ENCODE data around the gene ZNF808. TPM values are rescaled to one million over a fixed set of nuclear protein-coding genes. Genes with fewer than 3 reads are reported as not detected.
"Not testable (repeated sequence)": the region's sequence is repeated elsewhere in the genome, so short reads cannot be mapped to it uniquely, and the experiment has no call there.

Gene ZNF808
- polyA plus RNA-seq, 1 of the 3 experiments (the other 2 are of a cell fraction) = 3.3 TPM

DNA sequence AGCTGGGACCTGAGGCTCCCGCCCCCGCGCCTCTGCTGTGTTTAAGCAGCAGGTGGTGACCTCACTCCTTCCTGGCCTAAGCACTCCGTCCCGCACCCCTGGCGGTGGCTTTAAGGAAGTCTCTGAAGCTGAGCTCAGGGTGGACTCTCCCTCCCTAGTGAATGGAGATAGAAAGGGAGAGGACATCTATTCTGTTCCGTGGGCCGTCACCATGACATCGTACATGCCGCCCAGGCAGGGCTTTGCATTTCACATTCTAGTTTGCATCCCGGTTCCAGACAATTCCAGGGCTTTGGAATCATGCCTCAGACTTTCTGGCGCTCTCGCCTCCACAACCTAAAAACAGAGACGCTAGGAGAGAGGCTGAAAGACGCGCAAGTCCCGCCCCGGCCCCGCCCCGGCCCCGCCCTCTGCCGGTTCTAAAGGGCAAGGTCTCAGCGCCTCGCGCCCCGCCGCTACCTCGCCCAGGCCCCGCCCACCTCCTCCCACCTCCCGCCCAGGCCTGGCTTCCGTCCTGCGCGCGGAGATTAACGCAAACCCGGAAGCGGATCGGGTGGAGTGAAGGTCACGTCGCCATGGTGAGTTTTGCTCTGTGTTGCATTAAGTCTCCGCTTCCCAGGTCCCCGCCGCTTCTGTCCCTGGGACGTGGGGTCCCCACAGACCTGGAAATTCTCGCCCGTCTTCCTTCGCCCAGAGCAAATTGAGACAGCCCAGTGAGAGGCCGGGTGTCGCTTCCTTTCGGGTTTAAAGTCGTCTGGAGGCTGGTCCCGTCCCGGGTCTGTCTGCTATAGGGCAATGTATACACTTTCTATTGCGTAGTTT is at the start of gene ZNF808 (continued):
- TF ChIP-seq, protein P1, sequence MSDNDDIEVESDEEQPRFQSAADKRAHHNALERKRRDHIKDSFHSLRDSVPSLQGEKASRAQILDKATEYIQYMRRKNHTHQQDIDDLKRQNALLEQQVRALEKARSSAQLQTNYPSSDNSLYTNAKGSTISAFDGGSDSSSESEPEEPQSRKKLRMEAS (IDR thresholded peaks at IDR 0.05; ENCODE audit: low read depth) = peak; percentile 7
- peak; percentile 46 for TF ChIP-seq RAD21 (IDR thresholded peaks at IDR 0.05; ENCODE audit: low read length)
- peak; percentile 44 for TF ChIP-seq NRF1 (IDR thresholded peaks at IDR 0.05; ENCODE audit: low read depth, low read length)
- peak; percentile 90 for TF ChIP-seq ELF1 (IDR thresholded peaks at IDR 0.05)
- no peak for TF ChIP-seq SIN3A (IDR thresholded peaks at IDR 0.05; ENCODE audit: borderline replicate concordance, low read depth, low read length)
- no peak for TF ChIP-seq EZH2phosphoT487 (IDR thresholded peaks at IDR 0.05; ENCODE audit: borderline replicate concordance, low read depth)
- no peak for TF ChIP-seq SMC3 (IDR thresholded peaks at IDR 0.05; ENCODE audit: low read depth, low read length)
- TF ChIP-seq, protein P2, sequence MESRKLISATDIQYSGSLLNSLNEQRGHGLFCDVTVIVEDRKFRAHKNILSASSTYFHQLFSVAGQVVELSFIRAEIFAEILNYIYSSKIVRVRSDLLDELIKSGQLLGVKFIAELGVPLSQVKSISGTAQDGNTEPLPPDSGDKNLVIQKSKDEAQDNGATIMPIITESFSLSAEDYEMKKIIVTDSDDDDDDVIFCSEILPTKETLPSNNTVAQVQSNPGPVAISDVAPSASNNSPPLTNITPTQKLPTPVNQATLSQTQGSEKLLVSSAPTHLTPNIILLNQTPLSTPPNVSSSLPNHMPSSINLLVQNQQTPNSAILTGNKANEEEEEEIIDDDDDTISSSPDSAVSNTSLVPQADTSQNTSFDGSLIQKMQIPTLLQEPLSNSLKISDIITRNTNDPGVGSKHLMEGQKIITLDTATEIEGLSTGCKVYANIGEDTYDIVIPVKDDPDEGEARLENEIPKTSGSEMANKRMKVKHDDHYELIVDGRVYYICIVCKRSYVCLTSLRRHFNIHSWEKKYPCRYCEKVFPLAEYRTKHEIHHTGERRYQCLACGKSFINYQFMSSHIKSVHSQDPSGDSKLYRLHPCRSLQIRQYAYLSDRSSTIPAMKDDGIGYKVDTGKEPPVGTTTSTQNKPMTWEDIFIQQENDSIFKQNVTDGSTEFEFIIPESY (IDR thresholded peaks at IDR 0.05; ENCODE audit: borderline replicate concordance, low read depth) = no peak
- peak; percentile 42 for TF ChIP-seq CHD2 (IDR thresholded peaks at IDR 0.05; ENCODE audit: low read length, partially characterized antibody)
- TF ChIP-seq FOXM1 (IDR thresholded peaks at IDR 0.05; ENCODE audit: low read depth) = no peak
- TF ChIP-seq GABPA (IDR thresholded peaks at IDR 0.05; ENCODE audit: low read depth) = peak; percentile 78
- no peak for TF ChIP-seq TCF12 (IDR thresholded peaks at IDR 0.05)

DNA sequence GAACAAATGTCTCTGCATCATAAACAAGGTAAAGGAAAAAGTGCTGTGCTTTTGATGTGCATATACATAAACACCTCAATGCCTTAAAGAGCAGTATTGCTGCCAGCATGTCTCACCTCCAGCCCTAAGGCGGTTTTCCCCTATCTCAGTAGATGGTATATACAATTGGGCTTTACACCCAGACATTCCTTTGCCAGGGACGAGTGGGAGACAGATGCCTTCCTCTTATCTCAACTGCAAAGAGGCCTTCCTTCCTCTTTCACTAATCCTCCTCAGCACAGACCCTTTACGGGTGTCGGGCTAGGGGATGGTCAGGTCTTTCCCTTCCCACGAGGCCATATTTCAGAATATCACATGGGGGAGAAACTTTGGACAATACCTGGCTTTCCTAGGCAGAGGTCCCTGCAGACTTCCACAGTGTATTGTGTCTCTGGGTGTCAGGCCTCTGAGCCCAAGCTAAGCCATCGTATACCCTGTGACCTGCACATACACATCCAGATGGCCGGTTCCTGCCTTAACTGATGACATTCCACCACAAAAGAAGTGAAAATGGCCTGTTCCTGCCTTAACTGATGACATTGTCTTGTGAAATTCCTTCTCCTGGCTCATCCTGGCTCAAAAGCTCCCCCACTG is 43.2 kb upstream of the ZNF808 start:
- H3K79me2 ChIP-seq (ENCODE audit: insufficient read depth); H3K27me3 ChIP-seq (ENCODE audit: insufficient read depth); H4K20me1 ChIP-seq (ENCODE audit: insufficient read depth); POLR2A ChIA-PET; H3K9me2 ChIP-seq; H3K9ac ChIP-seq; H3K36me3 ChIP-seq (replicated peaks in 1 of 2; ENCODE audit: control insufficient read depth in 1 of 2, insufficient read depth in 2 of 2, low read length in 1 of 2); H2AFZ ChIP-seq (ENCODE audit: low read depth); CTCF ChIA-PET; H3K4me2 ChIP-seq; H3F3A ChIP-seq (replicated peaks; ENCODE audit: insufficient read depth); H3K9me3 ChIP-seq; H3K4me1 ChIP-seq (ENCODE audit: control insufficient read depth in 1 of 2, insufficient read depth in 2 of 2, low read depth in 1 of 2, low read length in 1 of 2); H3K27ac ChIP-seq (ENCODE audit: low read depth in 2 of 2, low read length in 1 of 2); DNase-seq; H3K4me3 ChIP-seq (ENCODE audit: low read depth in 2 of 2, low read length in 1 of 2): not testable (repeated sequence)
- 59% methylated on average over 5 of the region's 7 CpGs for WGBS (ENCODE audit: low lambda C conversion rate)

DNA sequence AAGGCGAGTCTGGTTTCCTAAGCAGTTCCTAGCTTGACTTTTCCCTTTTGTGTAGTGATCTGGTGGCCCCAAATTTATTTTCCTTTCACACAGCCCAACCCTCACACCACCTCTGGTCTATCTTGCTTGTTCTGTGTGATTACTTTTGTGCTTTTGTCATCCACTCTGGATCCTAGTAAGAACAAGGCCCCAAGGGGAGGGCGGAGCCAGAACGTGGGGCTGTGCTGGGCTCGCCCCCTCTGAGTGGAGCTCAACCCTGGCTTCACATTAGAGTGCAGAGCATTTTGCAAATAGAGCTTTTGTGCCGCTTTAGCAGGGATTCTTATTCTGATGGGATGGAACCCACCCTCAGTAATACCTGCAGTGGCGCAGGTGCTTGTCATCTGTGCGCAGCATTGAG is 42.4 kb upstream of the ZNF808 start:
- CTCF ChIA-PET; H4K20me1 ChIP-seq (ENCODE audit: insufficient read depth); H3K27ac ChIP-seq (ENCODE audit: low read depth in 2 of 2, low read length in 1 of 2); H3K36me3 ChIP-seq (replicated peaks in 1 of 2; ENCODE audit: control insufficient read depth in 1 of 2, insufficient read depth in 2 of 2, low read length in 1 of 2); H2AFZ ChIP-seq (ENCODE audit: low read depth); H3K27me3 ChIP-seq (ENCODE audit: insufficient read depth); H3K9ac ChIP-seq; H3K4me2 ChIP-seq; H3K9me3 ChIP-seq; POLR2A ChIA-PET; H3K9me2 ChIP-seq; H3F3A ChIP-seq (replicated peaks; ENCODE audit: insufficient read depth); DNase-seq; H3K79me2 ChIP-seq (ENCODE audit: insufficient read depth); H3K4me1 ChIP-seq (ENCODE audit: control insufficient read depth in 1 of 2, insufficient read depth in 2 of 2, low read depth in 1 of 2, low read length in 1 of 2); H3K4me3 ChIP-seq (ENCODE audit: low read depth in 2 of 2, low read length in 1 of 2): not testable (repeated sequence)
- WGBS (ENCODE audit: low lambda C conversion rate) = 53% methylated on average over 7 of the region's 7 CpGs

DNA sequence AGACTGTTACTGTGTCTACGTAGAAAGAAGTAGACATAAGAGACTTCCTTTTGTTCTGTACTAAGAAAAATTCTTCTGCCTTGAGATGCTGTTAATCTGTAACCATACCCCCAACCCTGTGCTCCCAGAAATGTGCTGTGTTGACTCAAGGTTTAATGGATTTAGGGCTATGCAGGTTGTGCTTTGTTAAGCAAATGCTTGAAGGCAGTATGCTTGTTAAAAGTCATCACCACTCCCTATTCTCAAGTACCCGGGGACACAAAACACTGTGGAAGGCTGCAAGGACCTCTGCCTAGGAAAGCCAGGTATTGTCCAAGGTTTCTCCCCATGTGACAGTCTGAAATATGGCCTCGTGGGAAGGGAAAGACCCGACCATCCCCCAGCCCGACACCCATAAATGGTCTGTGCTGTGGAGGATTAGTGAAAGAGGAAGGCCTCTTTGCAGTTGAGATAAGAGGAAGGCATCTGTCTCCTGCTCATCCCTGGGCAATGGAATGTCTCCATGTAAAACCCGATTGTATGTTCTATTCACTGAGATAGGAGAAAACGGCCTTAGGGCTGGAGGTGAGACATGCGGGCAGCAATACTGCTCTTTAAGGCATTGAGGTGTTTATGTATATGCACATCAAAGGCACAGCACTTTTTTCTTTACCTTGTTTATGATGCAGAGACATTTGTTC is 41.8 kb upstream of the ZNF808 start:
- H3K9me2 ChIP-seq; CTCF ChIA-PET; H3K4me3 ChIP-seq (ENCODE audit: low read depth in 2 of 2, low read length in 1 of 2); H2AFZ ChIP-seq (ENCODE audit: low read depth); H3F3A ChIP-seq (replicated peaks; ENCODE audit: insufficient read depth); H3K79me2 ChIP-seq (ENCODE audit: insufficient read depth); H3K4me2 ChIP-seq; H3K9ac ChIP-seq; H3K9me3 ChIP-seq; H4K20me1 ChIP-seq (ENCODE audit: insufficient read depth); H3K36me3 ChIP-seq (replicated peaks in 1 of 2; ENCODE audit: control insufficient read depth in 1 of 2, insufficient read depth in 2 of 2, low read length in 1 of 2); H3K27ac ChIP-seq (ENCODE audit: low read depth in 2 of 2, low read length in 1 of 2); H3K27me3 ChIP-seq (ENCODE audit: insufficient read depth); DNase-seq; POLR2A ChIA-PET; H3K4me1 ChIP-seq (ENCODE audit: control insufficient read depth in 1 of 2, insufficient read depth in 2 of 2, low read depth in 1 of 2, low read length in 1 of 2): not testable (repeated sequence)
- 33% methylated on average over 8 of the region's 8 CpGs for WGBS (ENCODE audit: low lambda C conversion rate)
